WTC11 (cell line): ENCODE measurements around the gene ATG9B.

Experiments used
- CTCF ChIP-seq: fragments of 200-600 bp; IDR thresholded peaks from 2 replicates; pipeline ENCODE4 v1.8.0; 2022; ENCODE audit warnings: antibody characterized with exemption
- E2F4 ChIP-seq: sonication (generic); formaldehyde crosslinking; IDR thresholded peaks from 2 replicates; pipeline ENCODE4 v1.8.1; 2022; ENCODE audit warnings: low read depth, mild to moderate bottlenecking, moderate library complexity, missing genetic modification reagents, borderline replicate concordance
- MLX ChIP-seq: sonication (generic); formaldehyde crosslinking; IDR thresholded peaks from 2 replicates; pipeline ENCODE4 v1.8.1; 2023; ENCODE audit warnings: mild to moderate bottlenecking, missing genetic modification reagents, moderate library complexity
- USF1 ChIP-seq: sonication (generic); formaldehyde crosslinking; IDR thresholded peaks from 2 replicates; pipeline ENCODE4 v1.8.0; 2022; ENCODE audit warnings: mild to moderate bottlenecking, missing genetic modification reagents

- TF ChIP-seq E2F4 (no peak), CTCF (no peak), USF1 (CRISPR knock-in tag) (no peak), MLX (no peak)
These were observed 51.6 kb downstream of the ATG9B start for GRCh38 chr7:150972741-150973140.
